Measurements from ENCODE around the gene C20orf204.

- TF ChIP-seq, protein P1, sequence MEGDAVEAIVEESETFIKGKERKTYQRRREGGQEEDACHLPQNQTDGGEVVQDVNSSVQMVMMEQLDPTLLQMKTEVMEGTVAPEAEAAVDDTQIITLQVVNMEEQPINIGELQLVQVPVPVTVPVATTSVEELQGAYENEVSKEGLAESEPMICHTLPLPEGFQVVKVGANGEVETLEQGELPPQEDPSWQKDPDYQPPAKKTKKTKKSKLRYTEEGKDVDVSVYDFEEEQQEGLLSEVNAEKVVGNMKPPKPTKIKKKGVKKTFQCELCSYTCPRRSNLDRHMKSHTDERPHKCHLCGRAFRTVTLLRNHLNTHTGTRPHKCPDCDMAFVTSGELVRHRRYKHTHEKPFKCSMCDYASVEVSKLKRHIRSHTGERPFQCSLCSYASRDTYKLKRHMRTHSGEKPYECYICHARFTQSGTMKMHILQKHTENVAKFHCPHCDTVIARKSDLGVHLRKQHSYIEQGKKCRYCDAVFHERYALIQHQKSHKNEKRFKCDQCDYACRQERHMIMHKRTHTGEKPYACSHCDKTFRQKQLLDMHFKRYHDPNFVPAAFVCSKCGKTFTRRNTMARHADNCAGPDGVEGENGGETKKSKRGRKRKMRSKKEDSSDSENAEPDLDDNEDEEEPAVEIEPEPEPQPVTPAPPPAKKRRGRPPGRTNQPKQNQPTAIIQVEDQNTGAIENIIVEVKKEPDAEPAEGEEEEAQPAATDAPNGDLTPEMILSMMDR (IDR thresholded peaks at IDR 0.05; ENCODE audit: low read depth, low read length) = no peak
- TF ChIP-seq EZH2phosphoT487 (IDR thresholded peaks at IDR 0.05; ENCODE audit: low read depth) = no peak
Observed at GRCh38 chr20:64074963-64075362, 39.0 kb downstream of the C20orf204 start.

Data from OCI-LY3 (cell line).